GM19025 (cell line): ENCODE data around the gene VPS37C.
"Not testable (repeated sequence)": the region's sequence is repeated elsewhere in the genome, so short reads cannot be mapped to it uniquely, and the experiment has no call there.

Source experiments
- ATAC-seq: cut with Tn5 transposase; IDR thresholded peaks from one replicate; pipeline ENCODE4 v1.9.1; 2021; ENCODE audit warnings: mild to moderate bottlenecking, low read depth, moderate library complexity; ENCODE audit not compliant: unreplicated experiment

Gene VPS37C

DNA sequence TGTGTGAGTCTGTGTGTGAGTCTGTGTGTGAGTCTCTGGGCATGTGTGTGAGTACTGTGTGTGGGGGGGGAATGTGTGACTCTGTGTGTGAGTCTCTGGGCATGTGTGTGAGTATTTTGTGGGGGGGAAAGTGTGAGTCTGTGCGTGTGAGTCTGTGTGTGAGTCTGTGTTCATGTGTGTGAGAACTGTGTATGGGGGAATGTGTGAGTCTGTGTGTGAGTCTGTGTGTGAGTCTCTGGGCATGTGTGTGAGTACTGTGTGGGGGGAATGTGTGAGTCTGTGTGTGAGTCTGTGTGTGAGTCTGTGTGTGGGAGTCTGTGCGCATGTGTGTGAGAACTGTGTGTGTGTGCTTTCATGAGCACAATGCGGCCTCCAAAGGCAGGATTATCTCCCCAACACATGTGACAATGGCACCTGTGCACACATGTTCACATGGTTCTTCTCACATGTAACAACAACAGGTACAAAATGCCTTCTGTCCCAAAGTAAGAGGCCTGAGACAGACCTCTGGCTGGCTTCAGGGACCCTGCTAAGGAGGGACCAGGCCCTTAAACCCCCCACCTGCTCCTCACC, 57.3 kb downstream of the VPS37C start:
- ATAC-seq = no peak

DNA sequence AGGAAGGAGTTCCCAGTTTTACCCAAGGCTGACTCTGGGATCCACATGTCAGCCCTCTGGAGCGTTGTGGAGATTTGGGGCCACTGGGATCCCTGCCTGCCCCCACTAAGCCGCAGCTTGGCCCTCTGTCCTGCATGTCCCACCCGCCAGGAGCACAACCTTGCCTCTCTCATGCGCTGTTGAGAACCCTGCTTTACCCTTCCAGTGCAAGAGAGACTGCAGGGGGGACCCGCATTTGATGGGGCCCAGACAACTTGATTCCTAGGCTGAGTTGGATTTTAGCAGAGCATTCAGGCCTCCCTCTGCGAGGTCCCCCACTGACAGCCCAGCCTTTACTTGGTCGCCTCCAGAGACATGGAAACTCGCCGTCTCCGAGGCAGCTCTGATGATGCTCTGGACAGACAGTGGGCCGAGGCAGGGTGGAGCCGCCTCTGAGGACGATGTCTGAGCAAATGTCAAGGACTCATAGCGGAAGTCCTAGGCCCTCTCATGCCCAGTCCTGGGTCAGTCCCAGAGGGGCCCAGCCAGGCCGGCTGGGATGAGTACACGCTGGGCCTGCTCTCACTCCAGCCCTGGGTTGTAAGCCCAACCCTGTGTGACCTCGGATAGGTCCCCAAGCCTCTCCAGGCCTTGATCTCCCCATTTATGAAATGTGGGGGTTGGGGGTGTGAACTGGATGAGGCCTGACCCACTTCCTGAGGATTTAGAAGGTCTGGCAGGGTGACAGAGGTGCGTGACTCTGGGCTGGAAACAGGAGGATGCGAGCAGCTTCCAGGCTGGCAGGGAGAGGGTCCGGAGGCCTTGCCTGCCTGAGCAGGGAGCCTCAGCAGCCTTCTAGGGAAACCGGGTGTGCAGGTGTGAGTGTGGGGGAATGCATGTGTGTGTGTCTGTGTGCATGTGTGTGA, 58.3 kb downstream of the VPS37C start:
- no peak for ATAC-seq

DNA sequence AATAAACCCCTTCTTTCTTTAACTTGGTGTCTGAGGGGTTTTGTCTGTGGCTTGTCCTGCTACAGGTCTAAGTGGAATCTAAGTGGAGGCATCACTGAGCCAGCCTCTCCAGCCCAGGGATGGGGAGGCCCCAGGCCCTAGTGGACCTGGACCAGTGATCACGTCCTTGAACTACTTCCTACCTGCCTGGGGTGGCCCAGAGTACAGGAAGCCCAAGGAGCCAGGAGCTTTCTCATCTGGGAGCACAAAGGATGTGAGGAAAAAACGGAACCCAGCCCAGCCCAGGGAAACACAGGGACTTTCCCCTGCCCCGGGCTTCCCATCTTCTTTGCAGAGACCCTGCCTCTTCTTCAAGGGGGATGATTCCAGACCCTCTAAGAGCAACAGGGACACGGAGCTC, 62.4 kb downstream of the VPS37C start:
- no peak for ATAC-seq

DNA sequence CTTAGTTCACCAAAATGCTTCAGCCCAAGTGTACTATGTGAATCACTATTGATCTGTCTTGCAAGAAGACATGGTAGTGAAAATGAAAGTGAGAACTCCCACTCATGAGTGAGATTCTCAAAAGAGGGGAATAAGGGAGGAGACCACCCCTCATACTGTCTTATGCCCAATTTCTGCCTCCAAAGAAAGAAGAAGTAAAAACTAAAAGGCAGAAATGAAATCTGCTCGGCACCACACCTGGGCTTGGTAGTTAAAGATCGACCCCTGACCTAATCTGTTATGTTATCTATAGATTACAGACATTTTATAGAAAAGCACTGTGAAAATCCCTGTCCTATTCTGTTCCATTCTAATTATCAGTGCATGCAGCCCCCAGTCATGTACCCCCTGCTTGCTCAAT, 63.0 kb downstream of the VPS37C start:
- not testable (repeated sequence) for ATAC-seq

DNA sequence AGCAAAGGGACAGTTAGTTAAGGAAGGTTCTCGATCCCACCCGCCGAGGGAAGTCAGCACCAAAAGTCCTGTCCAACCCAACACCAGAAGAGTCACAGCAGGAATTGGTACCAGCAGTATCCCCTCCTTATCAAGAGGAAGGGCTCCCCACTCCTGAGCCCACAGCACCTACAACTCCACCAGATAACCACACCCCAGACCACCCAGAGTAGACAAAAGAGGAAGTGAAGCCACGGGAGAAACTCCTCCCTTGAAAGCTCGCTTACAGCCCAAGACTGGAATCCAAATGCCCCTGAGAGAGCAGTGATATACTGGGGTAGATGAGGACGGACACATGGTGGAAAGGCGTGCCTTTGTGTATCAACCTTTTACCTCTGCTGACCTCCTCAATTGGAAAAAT, 66.2 kb downstream of the VPS37C start:
- no peak for ATAC-seq

DNA sequence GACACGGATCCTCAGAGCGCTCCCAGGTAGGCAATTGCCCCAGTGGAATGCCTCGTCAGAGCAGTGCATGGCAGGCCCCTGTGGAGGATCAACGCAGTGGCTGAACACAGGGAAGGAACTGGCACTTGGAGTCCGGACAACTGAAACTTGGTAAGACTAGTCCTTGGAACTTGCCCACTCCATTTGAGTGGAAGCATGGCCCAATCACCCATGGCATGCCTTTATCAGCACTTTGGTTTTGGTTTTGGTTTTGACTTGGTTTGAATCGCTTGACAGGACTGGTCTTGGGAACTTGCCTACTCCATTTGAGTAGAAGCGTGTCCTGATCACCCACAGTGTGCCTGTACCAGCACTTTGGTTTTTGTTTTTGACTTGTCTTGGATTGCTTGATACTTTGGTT, 67.1 kb downstream of the VPS37C start:
- not testable (repeated sequence) for ATAC-seq

DNA sequence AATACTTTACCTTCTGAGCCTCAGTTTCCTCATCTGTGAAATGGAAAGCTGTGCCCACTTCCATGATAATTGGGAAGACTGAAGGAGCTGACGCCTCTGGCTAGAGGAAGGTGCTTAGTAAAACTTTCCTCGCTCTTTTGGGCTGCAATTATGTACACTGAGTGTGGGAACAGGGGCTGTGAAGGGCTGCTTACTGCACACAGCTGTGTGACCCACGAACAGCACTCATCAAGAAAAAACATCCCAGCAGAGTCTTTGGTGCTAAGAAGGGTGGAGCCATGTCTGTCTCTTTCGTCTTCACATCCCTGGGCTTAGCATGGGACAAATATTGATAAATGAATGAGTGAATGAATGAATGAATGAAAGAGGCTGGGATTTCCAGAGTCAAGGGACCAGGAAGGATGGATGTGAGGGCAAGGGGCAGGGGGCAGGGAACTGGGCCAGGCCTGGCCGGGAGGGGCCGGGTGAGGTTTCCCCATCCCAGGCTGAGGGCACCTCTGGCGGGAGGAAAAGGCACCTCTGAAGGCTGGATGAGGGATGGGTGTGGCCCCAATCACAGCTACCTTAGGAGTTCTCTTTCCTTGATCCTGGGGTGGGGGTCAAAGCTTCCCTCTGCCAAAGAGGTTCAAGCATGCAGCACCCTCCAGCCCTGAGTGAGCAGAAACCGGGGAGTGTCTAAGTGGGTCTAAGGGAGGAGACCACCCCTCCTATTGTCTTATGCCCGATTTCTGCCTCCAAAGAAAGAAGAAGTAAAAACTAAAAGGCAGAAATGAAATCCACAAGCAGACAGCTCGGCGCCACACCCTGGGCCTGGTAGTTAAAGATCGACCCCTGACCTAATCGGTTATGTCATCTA, 68.1 kb downstream of the VPS37C start:
- ATAC-seq = no peak

DNA sequence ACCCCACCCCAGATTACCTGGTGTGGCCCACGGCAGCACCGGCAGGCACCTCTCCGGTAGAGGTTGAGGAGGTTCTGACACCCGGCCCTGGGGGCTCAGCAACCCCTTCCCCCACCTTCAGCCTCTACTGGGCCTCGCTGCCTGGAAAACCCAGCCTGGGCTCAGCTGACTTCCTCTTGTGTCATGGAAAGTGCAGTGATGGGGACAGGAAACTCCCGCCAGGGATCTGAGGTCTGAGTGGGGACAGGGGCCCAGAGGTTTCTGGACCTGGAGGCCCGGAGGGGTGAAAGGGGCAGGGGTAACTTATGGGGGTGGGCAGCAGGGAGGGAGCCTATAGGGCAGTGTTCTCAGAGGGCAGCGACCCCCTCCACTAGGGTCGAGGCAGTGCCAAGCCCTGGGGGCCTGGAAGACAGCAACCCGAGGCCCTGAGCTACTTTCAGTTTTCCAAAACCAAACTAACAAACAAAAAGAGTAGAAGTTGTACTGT, 68.9 kb downstream of the VPS37C start:
- ATAC-seq = no peak

DNA sequence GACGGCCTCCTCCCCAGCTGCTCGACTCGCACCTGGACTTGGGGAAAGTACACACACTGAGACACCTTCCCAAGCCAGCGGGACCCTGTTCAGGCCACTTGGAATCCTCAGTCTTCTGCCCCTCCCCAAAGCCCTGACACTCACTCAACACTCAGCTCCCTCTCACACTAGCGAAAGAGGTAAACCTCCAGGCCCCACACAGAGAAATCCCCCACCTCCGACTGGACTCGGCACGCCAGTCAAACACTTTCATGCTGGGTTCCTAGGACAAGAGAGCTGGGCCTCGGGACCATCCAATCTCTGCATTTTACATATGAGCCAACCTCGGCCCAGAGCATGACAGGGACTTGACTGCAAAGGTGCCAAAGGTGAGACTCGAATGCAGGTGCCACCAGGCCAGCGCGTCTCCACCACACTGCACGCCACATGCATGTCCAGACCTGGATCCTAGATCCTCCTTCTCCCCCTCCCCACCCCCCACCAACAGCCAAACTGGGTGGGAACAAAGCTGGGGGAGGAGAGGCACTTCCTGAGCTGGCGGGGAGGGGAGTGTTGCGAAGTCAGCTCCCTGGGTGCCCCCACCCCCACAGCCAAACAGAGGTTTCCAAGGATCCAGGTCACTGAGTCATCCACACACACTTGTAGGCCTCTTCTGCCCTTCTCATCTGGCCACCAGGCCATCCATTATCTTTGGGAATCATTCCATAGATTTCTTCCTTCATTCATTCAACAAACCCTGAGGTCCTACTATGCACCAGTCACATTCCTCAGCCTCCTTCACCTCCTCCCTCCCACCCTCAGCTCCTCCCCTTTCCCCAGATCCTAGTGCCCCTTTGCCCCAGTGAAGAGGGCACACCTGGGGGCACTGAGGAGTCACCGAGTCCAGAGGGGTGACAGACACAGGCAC, 69.6 kb downstream of the VPS37C start:
- no peak for ATAC-seq

DNA sequence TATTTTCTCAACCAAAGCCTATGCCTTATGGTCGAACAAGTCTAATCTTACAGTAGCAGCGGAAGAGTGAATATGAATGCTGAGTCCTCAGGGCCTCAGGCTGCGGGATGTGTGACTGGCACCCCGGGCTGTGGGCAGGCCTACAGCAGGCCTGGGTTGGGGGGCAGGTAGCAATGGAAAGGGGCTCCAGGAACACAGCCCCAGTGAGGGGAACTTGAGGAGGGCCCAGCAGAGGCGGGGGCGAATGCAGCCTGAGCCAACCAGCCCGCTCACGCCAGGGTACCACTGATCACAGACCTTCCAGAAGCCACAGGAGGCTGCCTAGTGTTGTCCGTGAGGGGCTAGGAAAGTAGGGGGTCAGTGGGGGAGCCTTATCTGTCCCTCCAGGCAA, 70.2 kb downstream of the VPS37C start:
- ATAC-seq = no peak

DNA sequence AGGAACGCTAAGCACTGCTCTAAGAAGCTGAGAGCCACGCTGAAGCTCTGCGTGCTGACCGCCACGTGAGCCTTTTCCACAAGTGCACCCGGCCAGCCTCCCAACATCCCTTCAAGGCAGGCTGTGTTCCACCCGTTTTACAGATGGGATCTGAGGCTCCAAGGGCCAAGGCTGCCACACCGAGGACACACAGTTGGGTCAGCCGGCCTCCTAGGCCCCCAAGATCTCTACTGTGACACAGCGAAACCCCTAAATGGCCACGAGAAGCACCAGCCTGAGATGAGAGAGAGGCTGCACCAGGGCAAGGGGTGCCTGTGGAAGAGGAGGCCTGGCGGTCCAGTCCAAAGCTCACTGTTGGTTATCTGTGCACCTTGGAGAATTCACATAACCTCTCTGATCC, 70.7 kb downstream of the VPS37C start:
- no peak for ATAC-seq

DNA sequence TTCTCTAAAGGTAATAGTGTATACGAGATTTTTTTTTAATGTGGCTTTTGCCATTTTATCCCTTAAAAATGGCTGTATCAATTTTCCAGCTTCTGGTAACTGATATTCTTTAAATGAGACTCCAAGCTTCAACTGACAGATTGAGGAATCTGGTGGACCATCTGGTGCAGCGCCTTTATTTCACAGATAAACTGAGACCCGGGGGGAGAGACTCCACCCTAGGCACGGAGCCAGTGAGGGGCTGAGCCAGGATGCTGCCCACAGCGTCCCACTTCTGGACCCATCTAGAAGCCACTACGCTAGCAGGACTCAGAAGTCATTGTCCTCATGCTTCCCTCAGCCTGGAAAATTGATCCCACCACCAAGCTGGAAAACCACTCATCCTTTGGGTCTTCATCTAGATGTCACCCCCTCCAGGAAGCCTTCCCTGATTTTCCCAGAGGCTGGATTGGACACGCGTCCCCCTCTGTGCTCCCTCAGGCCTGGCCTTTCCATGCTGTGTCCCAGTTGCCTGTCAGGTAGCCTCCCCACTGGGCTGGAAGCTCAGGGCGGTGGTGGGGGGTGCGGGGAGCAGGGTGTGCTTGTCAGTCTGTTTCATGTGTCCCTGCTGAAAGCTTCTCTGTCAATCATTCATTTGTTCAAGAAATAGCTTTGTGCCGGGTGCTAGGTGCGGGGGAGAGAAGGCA, 71.3 kb downstream of the VPS37C start:
- no peak for ATAC-seq

DNA sequence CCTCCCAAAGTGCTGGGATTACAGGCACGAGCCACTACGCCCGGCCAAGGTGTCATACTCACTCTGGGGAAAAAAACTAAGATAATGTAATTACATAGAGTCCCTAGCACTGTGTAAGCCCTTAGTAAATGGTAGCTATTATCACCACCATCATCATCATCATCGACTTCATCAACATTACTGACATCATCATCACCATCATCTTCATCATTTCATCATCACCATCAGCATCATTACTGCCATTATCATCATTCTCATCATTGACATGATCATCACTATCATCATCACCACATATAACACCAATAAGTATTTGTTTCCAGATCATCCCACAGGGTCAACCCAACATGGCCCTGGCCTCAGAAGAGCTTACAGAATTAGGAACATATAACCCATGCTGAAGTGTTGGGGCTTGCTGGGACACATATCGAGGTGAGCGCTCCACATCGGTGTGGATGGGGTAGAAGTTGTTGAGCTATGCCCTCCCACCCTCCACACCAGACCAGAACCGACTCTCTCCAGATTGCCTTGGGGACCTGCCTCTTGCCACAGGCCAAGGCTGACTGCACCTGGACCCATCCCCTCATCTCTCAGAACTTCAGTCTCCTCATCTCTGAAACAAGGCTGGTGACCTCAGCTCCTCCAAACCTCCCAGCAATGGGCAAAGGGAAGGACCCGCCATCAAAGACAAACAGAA, 73.7 kb downstream of the VPS37C start:
- ATAC-seq = no peak

DNA sequence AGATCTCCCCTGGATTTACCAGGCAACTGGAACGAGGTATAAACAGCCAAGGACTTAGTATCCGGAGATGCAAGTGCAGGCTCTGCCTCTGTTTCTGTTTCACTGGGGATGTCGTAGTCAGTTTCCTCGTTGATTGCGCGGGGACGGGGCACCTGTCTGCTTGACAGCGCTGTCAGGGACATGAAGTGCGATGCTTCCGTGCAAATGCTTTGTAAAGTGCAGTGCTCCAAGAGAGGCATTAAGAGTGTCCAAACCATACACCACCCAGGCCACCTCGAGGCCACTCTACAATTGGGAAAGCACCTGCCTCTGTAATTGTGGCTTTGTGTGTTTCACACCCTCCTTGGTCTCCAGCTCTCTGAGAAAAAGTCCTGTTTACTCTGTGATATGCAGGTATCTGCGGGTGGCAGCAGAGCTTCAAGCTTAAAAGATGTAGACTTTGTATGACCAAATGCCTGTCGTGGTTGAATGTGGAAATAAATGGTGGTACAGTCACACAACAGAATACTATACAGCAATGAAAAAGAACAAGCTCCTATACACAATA, 77.6 kb downstream of the VPS37C start:
- no peak for ATAC-seq

DNA sequence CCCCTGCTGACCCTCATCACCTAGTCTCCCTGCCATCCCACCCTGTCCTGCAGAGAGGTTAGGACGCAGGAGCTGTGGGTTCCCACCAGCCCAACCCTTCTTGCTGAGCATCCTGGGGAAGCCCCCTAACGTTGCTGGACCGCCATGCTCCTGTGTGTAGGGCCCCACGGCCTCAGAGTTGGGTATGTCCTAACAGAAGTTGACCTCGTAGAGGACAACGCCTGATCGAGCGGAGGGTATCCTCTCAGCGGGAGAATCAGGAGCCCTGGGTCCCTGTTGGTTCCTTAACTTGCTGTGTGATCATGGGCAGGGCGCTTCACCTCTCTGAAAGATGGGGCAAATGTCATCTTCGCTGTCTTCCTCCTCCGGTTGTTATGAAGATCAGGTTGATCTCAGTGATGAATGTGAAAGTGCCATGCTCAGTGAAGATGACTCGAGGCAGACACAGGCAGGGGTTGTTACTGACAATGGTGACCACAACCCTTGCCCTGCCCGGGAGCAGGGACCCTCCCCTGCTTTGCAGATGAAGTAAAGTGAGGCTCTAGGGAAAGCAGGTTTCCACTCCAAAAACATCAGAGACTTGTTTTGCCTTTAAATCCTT, 78.2 kb downstream of the VPS37C start:
- ATAC-seq = no peak

DNA sequence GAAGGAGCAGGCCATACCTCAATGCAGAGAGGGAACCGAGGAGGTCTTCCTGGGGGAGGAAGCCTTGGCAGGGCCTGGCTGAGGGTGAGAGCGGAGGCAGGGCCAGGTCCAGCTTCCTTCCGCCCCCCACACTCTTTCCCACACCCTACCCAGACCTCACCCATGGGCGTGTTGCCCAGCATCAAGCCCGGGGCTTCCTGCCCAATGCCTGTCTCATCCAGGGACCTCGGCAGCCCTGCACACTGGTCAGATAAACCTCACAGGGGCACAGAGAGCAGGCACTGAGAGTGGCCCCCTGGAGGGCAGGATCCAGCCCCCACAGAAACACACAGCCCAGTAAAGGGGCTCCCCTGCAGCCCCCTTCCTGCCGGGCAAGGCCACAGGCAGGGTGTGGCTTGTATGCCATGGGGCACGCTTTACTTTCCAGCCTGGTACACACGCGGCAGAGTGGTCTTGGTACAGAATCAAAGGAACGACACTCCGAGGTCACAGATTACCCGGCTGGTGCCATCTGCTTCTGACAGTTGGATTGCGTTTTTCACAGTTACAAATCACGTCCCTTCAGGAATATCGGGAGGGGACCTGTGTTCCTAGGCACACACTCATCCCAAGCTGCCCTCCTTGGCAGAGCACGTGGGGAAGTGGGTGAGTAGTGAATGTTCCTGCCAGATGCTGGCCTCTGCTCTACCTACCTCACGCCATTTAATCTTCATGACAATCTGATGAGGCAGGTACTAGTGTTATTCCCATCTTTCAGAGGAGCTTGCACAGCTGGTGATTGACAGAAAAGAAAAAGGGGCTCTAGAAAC, 79.0 kb downstream of the VPS37C start:
- no peak for ATAC-seq

DNA sequence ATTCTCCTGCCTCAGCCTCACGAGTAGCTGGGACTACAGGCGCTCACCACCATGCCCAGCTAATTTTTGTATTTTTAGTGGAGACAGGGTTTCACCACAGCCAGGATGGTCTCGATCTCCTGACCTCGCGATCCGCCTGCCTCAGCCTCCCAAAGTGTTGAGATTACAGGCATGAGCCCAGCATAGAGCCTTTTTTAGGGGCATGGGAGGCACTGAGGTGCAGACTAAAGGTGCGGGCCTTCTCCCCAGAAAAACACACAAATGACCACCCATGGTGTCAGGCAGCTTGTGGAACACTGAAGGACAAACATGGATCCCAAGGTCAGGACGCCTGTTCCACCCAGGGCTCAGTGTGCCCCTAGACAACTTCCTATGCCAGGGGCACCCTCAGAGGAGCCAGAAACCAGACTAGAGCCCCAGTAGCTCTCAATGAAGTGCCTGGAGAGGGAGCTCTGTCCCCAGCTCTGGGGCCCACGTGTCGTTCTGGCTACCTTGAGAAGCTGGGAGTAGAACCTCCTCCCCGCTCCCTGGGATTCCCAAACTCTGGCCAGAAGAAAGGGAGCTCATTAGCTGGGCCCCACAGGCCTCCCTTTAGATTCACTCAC, 80.1 kb downstream of the VPS37C start:
- ATAC-seq = no peak
